ENCODE measurements around the gene MYCN.
"Not testable (repeated sequence)": the region's sequence is repeated elsewhere in the genome, so short reads cannot be mapped to it uniquely, and the experiment has no call there.

The MYCN gene

DNA sequence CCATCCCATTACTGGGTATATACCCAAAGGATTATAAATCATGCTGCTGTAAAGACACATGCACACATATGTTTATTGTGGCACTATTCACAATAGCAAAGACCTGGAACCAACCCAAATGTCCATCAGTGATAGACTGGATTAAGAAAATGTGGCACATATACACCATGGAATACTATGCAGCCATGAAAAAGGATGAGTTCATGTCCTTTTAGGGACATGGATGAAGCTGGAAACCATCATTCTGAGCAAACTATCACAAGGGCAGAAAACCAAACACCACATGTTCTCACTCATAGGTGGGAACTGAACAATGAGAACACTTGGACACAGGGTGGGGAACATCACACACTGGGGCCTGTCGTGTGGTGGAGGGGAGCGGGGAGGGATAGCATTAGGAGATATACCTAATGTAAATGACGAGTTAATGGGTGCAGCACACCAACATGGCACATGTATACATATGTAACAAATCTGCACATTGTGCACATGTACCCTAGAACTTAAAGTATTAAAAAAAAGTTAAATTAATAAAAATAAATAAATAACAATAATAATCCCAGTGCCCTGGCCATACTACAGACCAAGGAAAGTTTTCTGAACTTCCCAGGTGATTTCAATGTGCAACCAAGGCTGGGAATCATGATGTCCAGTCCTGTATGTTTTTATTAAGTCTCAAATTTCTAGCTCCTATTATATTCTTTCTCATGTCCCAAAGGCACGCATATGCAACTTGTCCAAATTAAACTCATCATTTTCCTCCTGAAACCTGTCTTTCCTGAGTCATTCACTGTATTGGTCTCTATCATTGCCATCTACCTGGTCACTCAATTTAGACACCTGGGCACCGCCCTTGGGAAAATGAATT is 23.0 kb downstream of the MYCN start:
- DNase-seq = not testable (repeated sequence)

DNA sequence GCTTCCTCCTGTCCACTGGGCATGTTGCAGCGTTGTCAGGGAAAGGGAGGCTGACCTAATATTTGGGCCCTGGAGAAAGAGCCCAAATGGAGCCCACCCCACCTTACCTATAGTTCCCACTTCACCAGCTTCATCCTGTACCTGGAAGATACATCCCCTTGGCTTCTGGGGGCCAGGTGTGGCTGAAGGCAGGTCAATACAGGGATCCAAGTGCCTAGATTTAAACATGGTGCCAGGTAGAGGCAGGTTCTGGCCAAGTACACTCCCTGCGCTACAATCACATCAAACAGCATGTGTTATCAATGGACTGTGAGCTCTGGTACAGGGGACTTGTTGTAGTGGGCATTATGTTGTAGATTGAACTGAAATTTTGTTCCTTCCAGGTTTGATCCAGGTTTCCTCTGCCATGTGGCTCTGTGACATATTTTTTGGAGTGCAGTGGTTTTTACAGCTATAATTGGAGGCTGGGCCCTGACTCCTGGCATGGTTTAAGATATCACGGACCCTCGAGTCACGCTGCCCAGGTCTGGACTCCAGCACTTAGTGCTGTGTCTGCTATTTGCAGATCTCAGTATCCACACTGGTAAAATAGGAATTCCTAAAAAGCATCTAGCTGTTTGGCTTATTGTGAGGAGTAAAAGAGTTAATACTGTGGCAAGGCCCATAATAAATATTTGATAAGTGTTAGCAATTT is 23.8 kb downstream of the MYCN start:
- no peak for DNase-seq

DNA sequence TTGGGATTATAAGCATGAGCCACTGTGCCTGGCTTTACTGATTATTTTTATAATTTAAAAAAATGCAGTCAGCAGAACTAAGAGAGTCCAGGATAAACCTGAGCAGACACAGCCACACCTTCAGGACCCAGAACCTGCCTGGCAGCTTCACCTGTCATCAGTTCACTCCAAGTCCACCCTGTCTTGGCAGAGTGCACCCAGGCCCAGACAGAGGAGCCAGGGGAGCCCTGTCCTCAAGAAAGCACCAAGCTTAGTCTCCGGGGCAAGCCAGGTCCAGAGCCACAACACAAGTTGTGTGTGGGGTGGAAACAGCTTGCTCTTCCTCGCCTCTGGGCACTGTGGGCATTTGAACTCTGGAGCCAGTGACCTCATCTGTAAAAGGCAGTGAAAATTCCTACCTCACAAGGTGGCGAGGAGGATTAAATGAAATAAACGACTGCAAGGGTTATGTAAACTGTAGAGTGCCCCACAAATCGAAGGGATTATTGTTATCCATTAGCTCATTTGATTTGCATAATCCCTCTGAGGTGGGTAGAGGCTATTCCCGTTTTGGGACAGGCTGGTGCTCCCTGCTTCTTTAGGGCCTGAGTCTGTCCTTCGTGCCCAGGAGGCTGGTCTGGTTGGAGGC is 24.7 kb downstream of the MYCN start:
- DNase-seq = no peak

DNA sequence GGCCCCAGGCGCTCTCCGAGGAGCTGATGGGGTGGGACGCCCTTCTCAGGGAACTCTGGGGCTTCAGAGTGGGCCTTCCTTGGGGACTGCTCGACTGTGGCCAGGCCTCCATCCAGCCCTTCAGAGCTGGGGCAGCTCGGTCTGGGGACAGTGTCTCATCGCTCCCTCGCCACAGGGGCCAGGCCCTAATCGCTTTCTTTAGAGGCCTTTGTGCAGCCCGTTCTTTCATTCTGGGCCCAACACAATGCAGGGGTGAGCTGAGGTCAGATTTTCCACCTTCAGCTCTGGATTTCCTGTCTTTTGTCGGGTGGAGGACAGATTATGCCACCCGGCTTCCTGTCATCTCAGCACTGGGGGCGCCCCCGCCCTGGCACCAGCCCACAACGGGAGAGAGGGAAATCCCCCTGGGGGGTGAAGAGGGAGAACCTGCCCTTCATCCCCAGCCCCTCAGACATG is 25.2 kb downstream of the MYCN start:
- DNase-seq = peak; percentile 56

DNA sequence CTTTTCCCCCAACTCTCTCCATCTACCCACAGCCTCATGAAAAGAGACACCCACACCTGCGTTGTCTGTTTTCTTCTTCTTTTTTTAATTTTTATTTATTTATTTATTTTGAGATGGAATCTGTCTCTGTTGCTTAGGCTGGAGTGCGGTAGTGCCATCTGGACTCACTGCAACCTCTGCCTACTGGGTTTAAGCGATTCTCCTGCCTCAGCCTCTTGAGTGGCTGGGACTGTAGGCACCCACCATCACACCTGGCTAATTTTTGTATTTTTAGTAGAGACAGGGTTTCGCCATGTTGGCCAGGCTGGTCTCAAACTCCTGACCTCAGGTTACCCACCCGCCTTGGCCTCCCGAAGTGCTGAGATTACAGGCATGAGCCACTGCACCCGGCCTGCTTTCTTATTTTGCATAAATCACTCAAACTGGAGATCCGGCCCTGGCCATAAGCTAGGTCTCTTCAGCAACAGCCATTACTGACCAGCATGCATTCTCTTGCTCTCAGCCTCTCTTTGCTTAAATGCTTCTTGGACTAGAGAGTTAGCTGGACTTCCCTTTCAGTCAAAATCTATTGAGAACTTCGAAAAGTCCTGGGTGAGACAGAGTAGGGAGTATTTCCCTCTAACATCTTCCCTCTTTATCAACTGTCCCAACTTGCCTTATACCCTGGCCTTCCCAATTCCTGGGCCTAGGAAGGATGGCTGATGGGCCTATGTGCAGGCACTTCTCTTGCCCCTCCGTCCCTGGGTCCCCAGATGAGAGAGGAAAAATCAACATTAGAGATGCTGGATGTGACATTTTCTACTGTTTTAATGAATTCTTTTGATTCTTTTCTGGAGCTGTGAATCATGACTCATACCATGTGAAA is 27.3 kb downstream of the MYCN start:
- DNase-seq = no peak

DNA sequence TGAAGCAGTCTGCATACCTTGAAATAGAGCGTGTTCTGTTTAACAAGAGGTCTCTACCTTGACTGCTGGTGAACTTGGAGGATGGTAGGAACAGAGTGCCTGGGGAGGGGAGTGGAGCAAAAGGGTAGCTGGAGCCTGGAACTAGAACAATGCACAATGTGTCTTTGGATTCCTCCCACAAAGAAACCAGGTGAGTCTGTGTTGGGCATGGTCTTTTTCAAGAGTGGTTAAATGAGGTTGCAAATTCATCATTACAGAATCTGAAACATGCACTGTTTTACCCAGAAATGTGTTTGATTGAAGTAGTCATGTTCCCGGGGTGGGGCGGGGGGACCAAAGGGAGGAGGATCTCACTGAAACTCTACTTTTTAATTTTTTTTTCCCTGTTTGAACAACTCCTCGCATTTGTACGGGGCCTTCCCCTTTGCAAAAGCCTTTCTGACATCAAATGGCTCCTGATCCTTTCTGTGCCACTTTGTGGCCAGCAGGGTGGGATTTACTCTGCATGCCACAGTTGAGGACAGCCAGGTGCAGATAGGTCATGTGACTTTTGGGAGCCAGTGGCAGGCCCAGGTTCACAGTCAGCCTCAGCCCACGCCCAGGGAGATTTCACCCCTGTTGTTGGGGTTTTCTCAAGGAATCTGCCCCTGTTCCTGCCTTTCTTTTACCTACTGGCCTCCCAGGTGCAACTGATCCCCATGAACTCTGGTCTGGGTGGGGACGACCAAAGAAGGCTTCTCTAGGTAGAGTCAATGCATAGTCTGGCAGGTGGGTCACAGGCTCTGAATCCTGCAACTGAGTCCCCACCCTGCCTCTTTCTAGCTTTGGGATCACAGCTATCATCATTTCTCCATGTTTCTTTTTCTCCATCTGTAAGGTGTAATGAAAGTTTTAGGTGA is 28.2 kb downstream of the MYCN start:
- peak; percentile 48 for DNase-seq

DNA sequence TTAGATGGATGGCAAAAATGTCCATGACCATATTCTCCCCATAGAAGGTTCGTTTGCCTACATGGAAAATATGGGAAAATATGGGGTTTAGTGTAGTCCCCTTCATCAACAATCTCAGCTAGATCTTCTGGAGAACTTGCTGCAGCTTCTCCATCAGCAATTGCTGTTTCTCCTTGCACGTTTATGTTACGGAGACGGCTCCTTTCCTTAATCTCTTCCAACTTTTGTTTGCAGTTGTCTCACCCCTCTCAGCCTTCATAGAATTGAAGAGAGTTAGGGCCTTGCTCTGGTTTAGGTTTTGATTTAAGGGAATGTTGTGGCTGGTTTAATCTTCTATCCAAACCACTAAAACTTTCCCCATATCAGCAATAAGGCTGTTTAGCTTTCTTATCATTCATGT is 28.9 kb downstream of the MYCN start:
- DNase-seq = no peak

DNA sequence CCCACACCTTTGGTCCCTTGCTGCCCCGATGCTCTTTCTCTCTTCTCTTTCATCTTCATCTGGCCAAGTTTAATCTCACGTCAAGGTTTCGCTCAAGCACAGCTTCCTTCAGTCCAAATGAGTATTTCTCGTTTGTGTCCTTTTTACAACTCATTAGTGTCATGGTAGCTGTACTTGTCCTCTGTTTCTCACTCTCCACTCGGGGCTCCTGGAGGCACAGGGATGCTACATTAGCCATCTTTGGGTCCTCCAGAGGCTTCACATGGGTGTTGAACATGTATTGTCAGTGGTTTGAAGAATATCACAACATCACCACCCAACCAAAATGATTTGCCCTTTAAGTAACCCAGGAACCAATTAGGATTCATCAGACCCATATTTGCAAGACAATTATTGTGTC is 30.4 kb downstream of the MYCN start:
- DNase-seq = no peak

DNA sequence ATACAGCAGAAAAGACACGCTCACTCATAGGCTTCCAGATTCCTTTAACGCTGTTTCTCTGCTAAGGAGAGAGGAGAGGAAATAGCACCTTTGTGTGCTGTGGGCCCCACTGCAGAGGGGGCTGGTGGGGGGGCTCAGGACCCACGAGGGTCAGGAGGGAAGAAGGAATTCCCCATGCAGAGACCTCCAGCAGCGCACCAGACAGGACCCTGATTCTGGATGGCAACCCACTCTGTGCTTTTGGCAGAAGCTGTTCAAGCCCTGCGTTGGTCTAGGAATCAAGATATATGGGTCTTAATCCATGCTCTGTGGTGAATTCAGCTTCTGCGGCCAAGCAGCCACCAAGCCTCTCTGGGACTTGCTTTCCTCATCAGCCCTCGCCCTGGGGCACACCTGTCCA is 31.0 kb downstream of the MYCN start:
- DNase-seq = no peak

DNA sequence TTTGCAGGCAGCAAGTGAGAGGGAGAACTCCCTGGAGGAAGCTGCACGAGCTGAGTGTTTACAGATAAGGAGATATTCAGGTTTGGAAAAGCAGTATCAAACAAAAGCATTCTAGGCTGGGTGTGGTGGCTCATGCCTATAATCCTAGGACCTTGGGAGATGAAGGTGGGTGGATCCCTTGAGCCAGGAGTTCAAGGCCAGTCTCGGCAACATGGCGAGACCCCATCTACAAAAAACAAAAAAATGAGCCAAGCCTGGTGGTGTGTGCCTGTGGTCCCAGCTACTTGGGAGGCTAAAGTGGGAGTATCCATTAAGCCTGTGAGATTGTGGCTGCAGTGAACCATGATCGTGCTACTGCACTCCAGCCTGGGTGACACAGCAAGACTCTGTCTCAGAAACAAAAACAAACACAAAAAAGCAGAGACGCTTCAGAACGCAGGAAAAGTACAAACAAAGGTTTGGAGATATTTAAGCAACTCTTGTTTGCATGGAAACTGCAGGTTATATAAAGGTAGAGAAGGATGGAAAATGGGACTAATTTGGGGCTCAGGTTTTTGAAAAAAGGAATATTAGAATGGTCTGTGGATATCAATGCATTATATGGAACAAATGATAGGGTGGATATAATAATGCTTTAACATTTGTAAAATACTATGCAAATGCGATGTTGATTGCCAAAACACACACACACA is 31.6 kb downstream of the MYCN start:
- no peak for DNase-seq

DNA sequence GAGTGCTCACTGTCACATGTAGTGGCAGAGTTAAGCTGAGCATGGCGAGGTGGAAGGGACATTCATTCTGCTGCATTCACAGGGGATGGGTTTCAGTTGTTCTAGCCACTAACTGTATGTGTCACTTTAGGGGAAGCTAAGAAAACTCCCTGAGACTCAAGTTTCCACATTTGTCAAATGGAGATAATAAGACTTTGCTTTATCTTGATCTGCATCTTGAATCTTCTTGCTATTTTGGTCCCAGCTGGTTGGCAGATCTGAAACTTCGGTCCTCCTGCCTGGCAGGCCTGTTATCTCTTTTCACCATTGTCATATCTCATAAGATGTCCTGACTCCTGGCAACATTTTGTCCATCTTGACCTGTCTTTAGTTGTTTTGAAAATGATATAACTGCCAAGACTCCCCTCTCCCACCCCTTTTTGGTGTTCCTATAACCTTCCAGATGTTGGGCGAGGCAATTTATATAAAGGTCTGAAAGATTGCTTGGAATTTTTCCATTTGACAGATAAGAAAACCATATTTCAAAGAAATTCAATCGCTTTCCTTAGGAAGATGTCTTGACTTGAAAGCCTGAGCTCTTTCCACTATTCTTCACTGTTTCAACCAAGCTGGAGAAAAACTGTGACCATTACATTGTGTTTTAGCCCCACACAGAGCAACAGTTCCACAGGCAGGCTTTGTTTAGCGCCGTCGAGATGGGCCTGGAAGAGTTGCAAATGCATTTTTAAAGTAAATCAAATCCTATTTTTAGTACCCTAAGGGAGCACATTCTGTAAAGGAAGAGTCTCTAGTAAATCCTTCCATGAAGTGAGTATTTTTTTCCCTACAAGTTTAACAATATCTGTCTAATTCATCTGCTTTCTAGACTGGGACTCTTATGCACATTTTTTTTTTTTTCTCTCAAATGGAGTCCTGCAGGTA is 33.4 kb downstream of the MYCN start:
- DNase-seq = no peak

DNA sequence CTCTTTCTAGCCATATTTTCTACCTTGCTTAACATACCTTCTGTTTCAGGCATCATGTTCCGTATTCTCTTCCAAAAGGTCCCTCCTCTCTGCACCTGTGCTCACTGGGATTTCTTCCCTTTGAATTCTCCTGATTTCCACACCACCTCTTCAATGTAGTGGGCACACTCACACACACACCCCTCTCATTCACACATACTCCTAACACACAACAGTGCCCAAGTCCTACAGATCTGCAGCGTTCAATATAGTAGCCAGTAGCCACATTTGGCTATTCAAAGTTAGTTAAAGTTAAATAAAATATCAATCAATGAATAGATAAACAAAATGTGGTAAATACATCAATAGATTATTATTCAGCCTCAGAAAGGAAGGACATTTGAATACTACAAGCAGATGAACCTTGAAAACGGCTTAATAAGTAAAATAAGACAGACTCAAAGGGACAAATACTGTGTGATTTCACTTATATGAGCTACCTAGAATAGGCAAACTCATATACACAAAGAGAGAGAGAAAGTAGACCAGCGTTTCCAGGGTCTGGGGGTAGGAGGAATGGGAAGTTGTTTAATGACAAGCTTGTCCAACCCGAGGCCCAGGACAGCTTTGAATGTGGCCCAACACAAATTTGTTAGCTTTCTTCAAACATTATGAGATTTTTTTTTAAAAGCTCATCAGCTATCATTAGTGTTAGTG is 34.4 kb downstream of the MYCN start:
- DNase-seq = no peak

DNA sequence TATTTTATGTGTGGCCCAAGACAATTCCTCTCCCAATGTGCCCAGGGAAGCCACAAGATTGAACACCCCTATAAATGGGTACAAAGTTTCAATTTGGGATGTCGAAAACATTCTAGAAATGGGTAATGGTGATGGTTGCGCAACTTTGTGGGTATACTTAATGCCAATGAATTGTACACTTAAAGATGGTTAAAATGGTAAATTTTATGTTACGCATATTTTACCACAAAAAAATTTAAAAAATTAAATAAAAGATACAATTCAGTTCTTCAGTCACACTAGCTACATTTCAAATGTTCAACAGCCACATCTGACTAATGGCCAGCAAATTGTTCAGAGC is 34.9 kb downstream of the MYCN start:
- no peak for DNase-seq

DNA sequence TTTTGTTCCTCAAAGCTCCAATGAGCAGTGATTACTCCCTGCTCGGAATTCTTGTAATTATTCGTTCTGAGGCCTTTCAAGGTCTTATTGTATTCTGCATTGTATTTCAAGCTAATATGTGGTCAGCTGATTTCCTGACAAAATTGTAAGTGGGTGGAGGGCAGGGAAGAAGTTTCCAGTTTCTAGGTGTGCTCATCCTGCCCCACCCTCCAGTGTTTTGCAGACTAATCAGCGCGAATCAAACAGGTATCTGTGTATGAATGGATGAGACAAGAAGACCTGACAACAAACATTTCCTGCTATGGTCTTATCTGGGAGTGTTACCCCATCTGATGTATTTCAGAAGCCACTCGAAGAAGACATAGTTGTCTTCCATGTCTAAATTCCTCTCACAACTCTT is 35.3 kb downstream of the MYCN start:
- no peak for DNase-seq

DNA sequence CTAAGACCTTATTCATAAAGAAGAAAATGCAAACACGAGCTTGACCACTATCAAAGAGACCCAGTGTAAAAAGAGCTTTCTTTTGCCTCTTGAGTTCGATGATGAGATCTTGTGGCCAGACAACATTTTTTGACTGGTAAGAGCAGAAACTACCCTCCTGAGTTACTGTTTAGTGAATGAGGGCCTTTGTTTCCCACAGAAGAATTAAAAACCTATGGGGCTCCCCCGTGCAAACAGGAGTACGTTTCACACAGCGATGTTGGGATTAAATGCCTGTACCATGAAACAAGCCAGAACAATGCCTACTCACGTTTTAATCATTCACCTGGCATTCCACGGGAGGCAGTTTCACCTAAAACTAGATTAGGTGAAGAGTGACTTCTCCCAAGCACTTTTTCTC is 36.0 kb downstream of the MYCN start:
- DNase-seq = no peak

DNA sequence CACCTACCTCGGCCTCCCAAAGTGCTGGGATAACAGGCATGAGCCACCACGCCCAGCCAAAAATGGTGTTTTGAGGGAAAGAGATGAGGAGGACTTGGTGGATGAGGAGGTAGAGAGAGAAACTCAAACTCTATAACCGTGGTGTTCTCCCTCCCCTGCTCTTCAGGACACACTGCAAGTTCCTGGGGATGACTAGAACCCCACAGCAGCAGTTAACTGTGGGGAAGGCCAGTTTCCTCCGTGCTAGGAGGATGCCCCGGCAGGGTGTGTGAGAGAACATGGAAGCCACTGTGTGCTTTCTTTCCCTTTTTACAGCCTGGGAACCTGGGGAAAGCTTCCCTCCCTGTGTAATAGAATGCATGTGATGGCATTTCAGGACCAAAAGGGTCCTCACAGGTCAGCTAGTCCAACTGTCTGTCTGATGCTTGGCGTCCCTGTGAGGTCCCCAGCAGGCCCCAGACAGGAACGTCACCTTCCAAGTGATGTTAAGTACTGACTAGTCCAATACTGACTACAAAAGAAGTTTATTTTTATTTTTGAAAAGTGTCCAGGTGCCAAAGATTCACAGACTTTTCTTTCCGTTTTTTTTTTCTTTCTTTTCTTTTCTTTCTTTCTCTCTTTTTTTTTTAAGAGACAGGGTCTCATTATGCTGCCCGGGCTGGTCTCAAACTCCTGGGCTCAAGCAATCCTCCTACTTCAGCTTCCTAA is 38.9 kb downstream of the MYCN start:
- DNase-seq = no peak

DNA sequence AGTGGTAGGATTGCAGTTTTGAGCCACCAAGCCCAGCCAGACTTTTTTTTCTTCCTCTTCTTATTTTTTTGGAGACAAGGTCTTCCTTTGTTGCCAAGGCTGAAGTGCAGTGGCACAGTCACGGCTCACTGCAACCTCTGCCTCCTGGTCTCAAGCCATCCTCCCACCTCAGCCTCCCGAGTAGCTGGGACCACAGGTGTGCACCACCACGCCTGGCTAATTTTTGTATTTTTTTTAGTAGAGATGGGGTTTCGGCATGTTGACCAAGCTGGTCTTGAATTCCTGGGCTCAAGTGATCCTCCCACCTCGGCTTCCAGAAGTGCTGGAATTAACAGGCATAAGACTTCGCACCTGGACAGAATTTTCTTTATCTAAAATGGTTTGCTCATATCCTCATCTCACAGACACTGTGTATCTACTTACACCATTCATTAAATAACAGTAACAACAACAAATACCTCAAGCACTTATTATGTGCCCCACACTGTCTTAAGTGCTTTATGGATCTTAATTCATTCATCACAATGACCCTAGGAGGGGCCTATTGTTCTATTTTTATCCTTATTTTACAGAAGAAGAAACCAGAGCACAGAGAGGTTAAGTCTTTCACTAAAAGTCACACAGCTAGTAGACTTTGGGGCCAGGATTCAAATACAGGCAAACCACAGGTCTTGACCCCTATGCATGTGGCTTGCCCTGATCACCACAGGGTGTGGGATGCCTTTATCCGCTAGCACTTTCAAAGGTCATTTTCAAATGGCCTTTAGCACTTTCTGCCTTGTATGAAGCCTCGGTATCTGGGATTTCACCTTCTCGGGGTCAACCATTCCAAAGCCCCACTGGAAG is 39.6 kb downstream of the MYCN start:
- DNase-seq = no peak

DNA sequence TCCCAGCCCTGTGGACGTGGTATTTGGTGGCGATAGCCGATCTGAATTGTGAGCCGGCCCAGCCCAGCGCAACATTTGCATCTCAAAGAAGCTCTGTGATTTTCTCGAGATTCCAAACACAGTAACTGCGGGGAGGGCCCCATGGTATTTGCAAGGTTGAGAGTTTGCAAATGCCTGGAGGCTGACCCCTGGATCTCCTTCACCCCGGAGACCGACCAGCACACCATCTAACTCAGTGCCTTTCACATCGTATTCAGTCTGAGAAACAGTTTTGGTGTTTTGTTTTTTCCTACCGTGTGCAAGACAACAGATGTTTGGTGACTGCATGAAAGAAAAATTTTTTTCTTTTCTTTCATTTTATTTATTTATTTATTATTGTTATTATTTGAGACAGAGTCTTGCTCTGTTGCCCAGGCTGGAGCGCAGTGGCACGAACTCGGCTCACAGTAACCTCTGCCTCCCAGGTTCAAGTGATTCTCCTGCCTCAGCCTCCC is 40.3 kb downstream of the MYCN start:
- no peak for DNase-seq

Data from activated naive CD4-positive, alpha-beta T cell treated with anti-CD3 and anti-CD28 coated beads, Interleukin-2, amount 50 U/mL, for 16 hours (primary cell).